ENCODE data around the gene DGKE. TPM values are rescaled to one million over a fixed set of nuclear protein-coding genes. Genes with fewer than 3 reads are reported as not detected.

The DGKE gene
- total RNA-seq, 2 donors from 2014 or later: 21.3 to 39.4 TPM

- DNase-seq (ENCODE audit: low spot score): no peak
- H3K36me3 Mint-ChIP-seq: no peaks in the 10 kb centered on the region
Measured at GRCh38 chr17:56806949-56807348, 27.0 kb upstream of the DGKE start.

GRCh38 chr17:56807723-56808122 is 26.2 kb upstream of the DGKE start:
- Mint-ChIP-seq H3K9me3 (no peaks in the 10 kb centered on the region), H3K27ac (no peak overlapping the region), H3K4me1 (ENCODE audit: low read depth in 2 of 2) (no peaks in the 10 kb centered on the region), H3K36me3 (no peaks in the 10 kb centered on the region), H3K27me3 (peaks cover 0 to 5% of the 10 kb centered on the region in 2 donors), H3K4me3 (no peak overlapping the region)
- ATAC-seq (no peak), DNase-seq (ENCODE audit: low spot score) (no peak)

More at GRCh38 chr17:56806949-56807348, 27.0 kb upstream of the DGKE start:
- H3K4me3 Mint-ChIP-seq: no peak overlapping the region
- no peaks in the 10 kb centered on the region for H3K4me1 Mint-ChIP-seq (ENCODE audit: low read depth in 2 of 2)
- no peak for ATAC-seq
- no peaks in the 10 kb centered on the region for H3K27me3 Mint-ChIP-seq
- no peaks in the 10 kb centered on the region for H3K9me3 Mint-ChIP-seq
- no peak overlapping the region for H3K27ac Mint-ChIP-seq

GRCh38 chr17:56808503-56808902 is 25.4 kb upstream of the DGKE start:
- H3K4me3 Mint-ChIP-seq: no peak overlapping the region
- H3K36me3 Mint-ChIP-seq: no peaks in the 10 kb centered on the region
- ATAC-seq (no peak), DNase-seq (ENCODE audit: low spot score) (no peak)
- H3K27ac Mint-ChIP-seq: no peak overlapping the region
- no peaks in the 10 kb centered on the region for H3K4me1 Mint-ChIP-seq (ENCODE audit: low read depth in 2 of 2)
- H3K9me3 Mint-ChIP-seq: no peaks in the 10 kb centered on the region
- peaks cover 0 to 5% of the 10 kb centered on the region in 2 donors for H3K27me3 Mint-ChIP-seq

GRCh38 chr17:56809106-56809819 is 24.7 kb upstream of the DGKE start:
- ATAC-seq: peak; percentile 28 to 31
- Mint-ChIP-seq H3K36me3 (no peaks in the 10 kb centered on the region), H3K4me1 (ENCODE audit: low read depth in 2 of 2) (no peaks in the 10 kb centered on the region), H3K9me3 (no peaks in the 10 kb centered on the region), H3K27ac (no peak overlapping the region), H3K4me3 (no peak overlapping the region), H3K27me3 (peaks cover 0 to 5% of the 10 kb centered on the region in 2 donors)
- DNase-seq (ENCODE audit: low spot score): no peak

- H3K9me3 Mint-ChIP-seq: no peaks in the 10 kb centered on the region
- no peak for DNase-seq (ENCODE audit: low spot score)
- no peaks in the 10 kb centered on the region for H3K4me1 Mint-ChIP-seq (ENCODE audit: low read depth in 2 of 2)
- no peaks in the 10 kb centered on the region for H3K36me3 Mint-ChIP-seq
- H3K27ac Mint-ChIP-seq: no peak overlapping the region
- ATAC-seq: peak; percentile 32 to 52
- no peak overlapping the region for H3K4me3 Mint-ChIP-seq
- peaks cover 0 to 5% of the 10 kb centered on the region in 2 donors for H3K27me3 Mint-ChIP-seq
Measured at GRCh38 chr17:56809820-56810179, 24.2 kb upstream of the DGKE start.

GRCh38 chr17:56810343-56810742 is 23.6 kb upstream of the DGKE start:
- Mint-ChIP-seq H3K4me1 (ENCODE audit: low read depth in 2 of 2) (no peaks in the 10 kb centered on the region), H3K27ac (no peak overlapping the region), H3K36me3 (no peaks in the 10 kb centered on the region), H3K9me3 (no peaks in the 10 kb centered on the region), H3K27me3 (peaks cover 0 to 5% of the 10 kb centered on the region in 2 donors), H3K4me3 (no peak overlapping the region)
- ATAC-seq (no peak), DNase-seq (ENCODE audit: low spot score) (no peak)

- Mint-ChIP-seq H3K4me3 (no peak overlapping the region), H3K36me3 (no peaks in the 10 kb centered on the region), H3K9me3 (no peaks in the 10 kb centered on the region), H3K27me3 (peaks cover 0 to 5% of the 10 kb centered on the region in 2 donors), H3K27ac (no peak overlapping the region), H3K4me1 (ENCODE audit: low read depth in 2 of 2) (no peaks in the 10 kb centered on the region)
- no peak for DNase-seq (ENCODE audit: low spot score)
- ATAC-seq: no peak
Measured at GRCh38 chr17:56810891-56811775, 22.8 kb upstream of the DGKE start.

GRCh38 chr17:56812901-56813388 is 21.0 kb upstream of the DGKE start:
- no peak overlapping the region for H3K4me3 Mint-ChIP-seq
- ATAC-seq (no peak), DNase-seq (ENCODE audit: low spot score) (no peak)
- H3K36me3 Mint-ChIP-seq: no peaks in the 10 kb centered on the region
- H3K9me3 Mint-ChIP-seq: no peaks in the 10 kb centered on the region
- no peak overlapping the region for H3K27ac Mint-ChIP-seq
- H3K4me1 Mint-ChIP-seq (ENCODE audit: low read depth in 2 of 2): no peaks in the 10 kb centered on the region
- peaks cover 0 to 5% of the 10 kb centered on the region in 2 donors for H3K27me3 Mint-ChIP-seq

GRCh38 chr17:56815711-56816110 is 18.2 kb upstream of the DGKE start:
- peaks cover 0 to 5% of the 10 kb centered on the region in 2 donors for H3K27me3 Mint-ChIP-seq
- H3K36me3 Mint-ChIP-seq: no peaks in the 10 kb centered on the region
- no peaks in the 10 kb centered on the region for H3K9me3 Mint-ChIP-seq
- ATAC-seq (no peak), DNase-seq (ENCODE audit: low spot score) (no peak)
- peaks cover 0 to 8% of the 10 kb centered on the region in 2 donors for H3K4me1 Mint-ChIP-seq (ENCODE audit: low read depth in 2 of 2)
- no peak overlapping the region for H3K27ac Mint-ChIP-seq
- H3K4me3 Mint-ChIP-seq: no peak overlapping the region

GRCh38 chr17:56817066-56817465 is 16.9 kb upstream of the DGKE start:
- H3K27me3 Mint-ChIP-seq: peaks cover 0 to 5% of the 10 kb centered on the region in 2 donors
- DNase-seq (ENCODE audit: low spot score) (no peak), ATAC-seq (no peak)
- peaks cover 0 to 8% of the 10 kb centered on the region in 2 donors for H3K4me1 Mint-ChIP-seq (ENCODE audit: low read depth in 2 of 2)
- no peaks in the 10 kb centered on the region for H3K9me3 Mint-ChIP-seq
- H3K27ac Mint-ChIP-seq: no peak overlapping the region
- no peaks in the 10 kb centered on the region for H3K36me3 Mint-ChIP-seq
- no peak overlapping the region for H3K4me3 Mint-ChIP-seq

- no peak overlapping the region for H3K27ac Mint-ChIP-seq
- no peak overlapping the region for H3K4me3 Mint-ChIP-seq
- no peak for DNase-seq (ENCODE audit: low spot score)
Measured at GRCh38 chr17:56819030-56819429, 14.9 kb upstream of the DGKE start.

GRCh38 chr17:56819431-56820145 is 14.4 kb upstream of the DGKE start:
- H3K27me3 Mint-ChIP-seq: no peaks in the 10 kb centered on the region
- no peak overlapping the region for H3K4me3 Mint-ChIP-seq
- H3K36me3 Mint-ChIP-seq: no peaks in the 10 kb centered on the region
- H3K9me3 Mint-ChIP-seq: no peaks in the 10 kb centered on the region
- DNase-seq (ENCODE audit: low spot score) (peak; percentile 68), ATAC-seq (peak; percentile 74 to 76)
- no peak overlapping the region for H3K27ac Mint-ChIP-seq
- peaks cover 0 to 8% of the 10 kb centered on the region in 2 donors for H3K4me1 Mint-ChIP-seq (ENCODE audit: low read depth in 2 of 2)

More at GRCh38 chr17:56819030-56819429, 14.9 kb upstream of the DGKE start:
- Mint-ChIP-seq H3K9me3 (no peaks in the 10 kb centered on the region), H3K27me3 (no peaks in the 10 kb centered on the region), H3K36me3 (no peaks in the 10 kb centered on the region), H3K4me1 (ENCODE audit: low read depth in 2 of 2) (peaks cover 0 to 8% of the 10 kb centered on the region in 2 donors)
- no peak for ATAC-seq

- ATAC-seq (no peak), DNase-seq (ENCODE audit: low spot score) (no peak)
- Mint-ChIP-seq H3K36me3 (no peaks in the 10 kb centered on the region), H3K27ac (no peak overlapping the region), H3K9me3 (no peaks in the 10 kb centered on the region), H3K4me3 (no peak overlapping the region), H3K27me3 (no peaks in the 10 kb centered on the region), H3K4me1 (ENCODE audit: low read depth in 2 of 2) (peaks cover 0 to 8% of the 10 kb centered on the region in 2 donors)
Measured at GRCh38 chr17:56820207-56820606, 13.7 kb upstream of the DGKE start.
